ENCODE data around the gene COQ5. TPM values are rescaled to one million over a fixed set of nuclear protein-coding genes. Genes with fewer than 3 reads are reported as not detected.

COQ5 gene
- polyA plus RNA-seq, 3 donors = 9.3 to 38.9 (median 30.6) TPM

DNA sequence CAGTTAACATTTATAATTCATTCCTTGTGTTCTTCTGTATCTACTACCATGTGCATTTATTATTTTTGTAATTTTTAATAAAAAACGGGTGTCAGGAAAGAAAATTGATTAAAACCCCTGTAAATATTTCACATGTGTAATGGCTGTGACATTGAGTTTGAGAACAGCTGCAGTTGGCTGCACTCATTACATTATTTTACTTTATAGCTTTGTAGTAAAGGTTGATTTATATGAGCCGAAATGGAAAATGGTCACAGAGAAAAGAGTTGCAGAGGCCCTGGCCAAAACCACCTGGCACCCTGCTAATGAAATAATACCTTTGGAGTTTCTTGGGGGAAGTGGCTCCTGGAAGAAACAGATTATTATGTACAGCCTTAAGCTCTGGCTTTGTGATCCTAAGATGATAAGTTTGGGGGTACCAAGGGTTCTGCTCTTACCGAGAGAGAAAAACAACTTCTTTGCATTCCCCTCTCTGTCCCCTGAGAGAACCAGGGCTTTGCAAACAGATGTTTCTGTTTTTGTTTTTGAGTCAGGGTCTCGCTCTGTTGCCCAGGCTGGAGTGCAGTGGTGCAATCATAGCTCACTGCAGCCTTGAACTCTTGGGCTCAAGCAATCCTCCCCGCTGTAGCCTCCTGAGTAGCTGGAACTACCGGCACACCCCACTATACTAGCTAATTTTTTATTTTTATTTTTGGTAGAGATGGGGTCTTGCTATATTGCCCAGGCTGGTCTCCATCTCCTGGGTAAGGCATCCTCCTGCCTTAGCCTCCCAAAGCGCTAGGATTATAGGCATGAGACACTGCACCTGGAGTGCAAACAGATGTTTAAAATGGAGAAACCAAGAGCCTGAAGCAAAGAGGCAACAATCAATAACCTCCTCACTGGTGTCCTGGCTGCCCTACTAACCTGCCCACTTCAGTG, 42.7 kb downstream of the COQ5 start:
- peaks cover 0 to 4% of the 10 kb centered on the region in 2 donors for H3K36me3 Mint-ChIP-seq
- H3K27me3 Mint-ChIP-seq (ENCODE audit: low read depth in 3 of 3) = peaks cover 0 to 1% (median 1%) of the 10 kb centered on the region in 3 donors

DNA sequence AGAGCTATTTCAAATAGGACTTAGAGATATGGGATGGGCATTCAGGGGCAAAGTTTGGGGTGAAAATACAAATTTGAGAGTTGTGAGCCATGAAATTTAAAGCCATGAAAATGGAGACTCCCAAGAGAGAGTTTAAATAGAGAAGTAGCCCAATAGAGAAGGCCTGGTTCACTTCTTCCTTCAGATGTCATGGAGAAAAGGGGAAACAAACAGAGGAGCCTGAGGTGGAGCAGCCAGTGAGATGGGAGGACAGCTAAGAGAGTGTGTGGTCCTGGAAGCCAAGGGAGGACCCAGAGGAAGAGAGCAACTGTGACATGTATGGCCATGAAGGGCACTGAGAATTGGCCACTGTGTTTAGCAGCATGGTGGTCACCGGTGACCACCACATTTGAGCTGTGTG, 45.3 kb downstream of the COQ5 start:
- no peaks in the 10 kb centered on the region for H3K9me3 ChIP-seq (replicated peaks in 1 of 2; ENCODE audit: control insufficient read depth in 1 of 2, insufficient read depth in 1 of 2, low read length in 2 of 2)
- Mint-ChIP-seq H3K27me3 (ENCODE audit: low read depth in 3 of 3) (peaks cover 0 to 1% (median 0%) of the 10 kb centered on the region in 3 donors), H3K4me3 (no peak overlapping the region), H3K36me3 (peaks cover 0 to 4% of the 10 kb centered on the region in 2 donors), H3K4me1 (peaks cover 10% of the 10 kb centered on the region), H3K27ac (peak overlapping the region in 5 of 7 donors; percentile 1 to 47 (median 23)), H3K9me3 (no peaks in the 10 kb centered on the region)
- TF ChIP-seq, protein P1, sequence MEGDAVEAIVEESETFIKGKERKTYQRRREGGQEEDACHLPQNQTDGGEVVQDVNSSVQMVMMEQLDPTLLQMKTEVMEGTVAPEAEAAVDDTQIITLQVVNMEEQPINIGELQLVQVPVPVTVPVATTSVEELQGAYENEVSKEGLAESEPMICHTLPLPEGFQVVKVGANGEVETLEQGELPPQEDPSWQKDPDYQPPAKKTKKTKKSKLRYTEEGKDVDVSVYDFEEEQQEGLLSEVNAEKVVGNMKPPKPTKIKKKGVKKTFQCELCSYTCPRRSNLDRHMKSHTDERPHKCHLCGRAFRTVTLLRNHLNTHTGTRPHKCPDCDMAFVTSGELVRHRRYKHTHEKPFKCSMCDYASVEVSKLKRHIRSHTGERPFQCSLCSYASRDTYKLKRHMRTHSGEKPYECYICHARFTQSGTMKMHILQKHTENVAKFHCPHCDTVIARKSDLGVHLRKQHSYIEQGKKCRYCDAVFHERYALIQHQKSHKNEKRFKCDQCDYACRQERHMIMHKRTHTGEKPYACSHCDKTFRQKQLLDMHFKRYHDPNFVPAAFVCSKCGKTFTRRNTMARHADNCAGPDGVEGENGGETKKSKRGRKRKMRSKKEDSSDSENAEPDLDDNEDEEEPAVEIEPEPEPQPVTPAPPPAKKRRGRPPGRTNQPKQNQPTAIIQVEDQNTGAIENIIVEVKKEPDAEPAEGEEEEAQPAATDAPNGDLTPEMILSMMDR (IDR thresholded peaks at IDR 0.05) = no peak
- 94% methylated on average over 1 of the region's 1 CpG for WGBS (ENCODE audit: insufficient coverage)
- H3K79me2 ChIP-seq (ENCODE audit: insufficient read depth, low read length) = no peaks in the 10 kb centered on the region
- intact Hi-C loops (cut with micrococcal nuclease) = no loop called here
- H4K20me1 ChIP-seq (ENCODE audit: insufficient read depth, low read length) = no peaks in the 10 kb centered on the region
- no peaks in the 10 kb centered on the region for H3K36me3 ChIP-seq (replicated peaks in 1 of 2; ENCODE audit: control insufficient read depth in 1 of 2, insufficient read depth in 2 of 2, low read length in 2 of 2)
- H3K4me1 ChIP-seq (ENCODE audit: control insufficient read depth in 1 of 2, insufficient read depth in 2 of 2, low read length in 2 of 2) = peaks cover 0 to 2% of the 10 kb centered on the region in 2 donors
- H3K27ac ChIP-seq (ENCODE audit: low read depth in 1 of 2, low read length in 2 of 2) = no peak overlapping the region
- no peak overlapping the region for H3K9ac ChIP-seq (ENCODE audit: insufficient read depth, low read length, poor library complexity, severe bottlenecking)
- no peak overlapping the region for H3K4me2 ChIP-seq (replicated peaks; ENCODE audit: extremely low read depth, low read length, poor library complexity, severe bottlenecking)
- no peak overlapping the region for H3K4me3 ChIP-seq (replicated peaks in 1 of 3; ENCODE audit: low read depth in 2 of 3, low read length in 3 of 3)
- H3K27me3 ChIP-seq (ENCODE audit: control insufficient read depth in 2 of 2, insufficient read depth in 2 of 2, low read length in 2 of 2) = no peaks in the 10 kb centered on the region
- peak overlapping the region; percentile 24 for H2AFZ ChIP-seq (ENCODE audit: insufficient read depth, low read depth, low read length, poor library complexity, severe bottlenecking)
- peak in 2 of 3 donors; percentile 14 to 16 for DNase-seq

More for the DNA sequence above, 42.7 kb downstream of the COQ5 start:
- 100% methylated on average over 1 of the region's 7 CpGs for WGBS (ENCODE audit: insufficient coverage)
- H3K4me1 ChIP-seq (ENCODE audit: control insufficient read depth in 1 of 2, insufficient read depth in 2 of 2, low read length in 2 of 2) = peaks cover 0 to 2% of the 10 kb centered on the region in 2 donors
- H4K20me1 ChIP-seq (ENCODE audit: insufficient read depth, low read length) = no peaks in the 10 kb centered on the region
- H2AFZ ChIP-seq (ENCODE audit: insufficient read depth, low read depth, low read length, poor library complexity, severe bottlenecking) = no peak overlapping the region
- H3K79me2 ChIP-seq (ENCODE audit: insufficient read depth, low read length) = no peaks in the 10 kb centered on the region
- no peaks in the 10 kb centered on the region for H3K36me3 ChIP-seq (replicated peaks in 1 of 2; ENCODE audit: control insufficient read depth in 1 of 2, insufficient read depth in 2 of 2, low read length in 2 of 2)
- no peak overlapping the region for H3K9ac ChIP-seq (ENCODE audit: insufficient read depth, low read length, poor library complexity, severe bottlenecking)
- intact Hi-C loops (cut with micrococcal nuclease) = no loop called here
- H3K4me2 ChIP-seq (replicated peaks; ENCODE audit: extremely low read depth, low read length, poor library complexity, severe bottlenecking) = no peak overlapping the region
- H3K27me3 ChIP-seq (ENCODE audit: control insufficient read depth in 2 of 2, insufficient read depth in 2 of 2, low read length in 2 of 2) = no peaks in the 10 kb centered on the region
- Mint-ChIP-seq H3K4me3 (no peak overlapping the region), H3K27ac (no peak overlapping the region), H3K4me1 (peaks cover 13% of the 10 kb centered on the region), H3K9me3 (no peaks in the 10 kb centered on the region)
- no peak overlapping the region for H3K27ac ChIP-seq (ENCODE audit: low read depth in 1 of 2, low read length in 2 of 2)
- no peak overlapping the region for H3K4me3 ChIP-seq (replicated peaks in 1 of 3; ENCODE audit: low read depth in 2 of 3, low read length in 3 of 3)
- DNase-seq = no peak
- TF ChIP-seq, protein P1 (IDR thresholded peaks at IDR 0.05) = no peak
- no peaks in the 10 kb centered on the region for H3K9me3 ChIP-seq (replicated peaks in 1 of 2; ENCODE audit: control insufficient read depth in 1 of 2, insufficient read depth in 1 of 2, low read length in 2 of 2)
